ENCODE results near the gene CMIP. TPM values are rescaled to one million over a fixed set of nuclear protein-coding genes. Genes with fewer than 3 reads are reported as not detected.

CMIP gene
- total RNA-seq, 2 experiments from 2014 or later: 26.3 to 29.1 TPM

DNA sequence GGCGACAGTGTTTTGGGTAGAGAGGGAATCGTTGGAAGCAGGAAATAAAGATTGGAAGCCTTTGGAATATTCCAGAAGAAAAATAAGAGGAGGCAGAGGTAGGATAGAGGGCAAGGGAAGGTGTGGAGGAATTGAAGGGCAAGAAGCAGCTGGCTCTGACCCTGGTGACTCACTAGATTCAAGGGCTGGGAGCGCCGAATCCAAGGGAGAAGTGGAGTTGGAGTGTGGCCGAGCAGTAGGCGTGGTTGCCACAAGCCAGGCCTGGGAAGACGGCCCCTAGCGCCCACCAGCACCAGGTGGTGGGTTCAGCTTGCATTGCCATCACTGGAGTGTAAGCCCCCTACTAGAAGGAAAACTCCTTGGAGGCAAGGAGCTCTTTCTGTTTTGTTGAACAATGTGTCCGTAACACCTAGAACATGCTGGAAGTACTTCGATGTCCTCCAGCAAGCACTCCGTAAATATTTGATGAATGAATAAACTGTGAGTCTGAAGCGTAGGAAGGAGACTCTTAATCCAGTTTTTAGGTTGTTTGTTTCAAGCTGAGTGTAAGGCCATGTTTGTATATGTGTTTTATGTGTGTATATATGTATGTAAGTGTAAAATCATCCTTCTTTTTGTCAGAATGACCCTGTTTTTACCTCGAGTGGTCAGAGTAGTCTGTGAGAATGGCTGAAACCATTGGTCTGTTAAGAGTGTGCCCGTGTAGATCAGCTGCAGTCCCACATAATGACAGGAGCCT lies 139.5 kb downstream of the CMIP start:
- CTCF ChIA-PET: no interaction called here
- POLR2A ChIA-PET: no interaction called here

GRCh38 chr16:81585785-81586184 lies 141.2 kb downstream of the CMIP start:
- POLR2A ChIA-PET: no interaction called here
- CTCF ChIA-PET: no interaction called here

GRCh38 chr16:81586417-81586816 lies 141.8 kb downstream of the CMIP start:
- POLR2A ChIA-PET: no interaction called here
- CTCF ChIA-PET: no interaction called here

GRCh38 chr16:81586977-81587625 lies 142.5 kb downstream of the CMIP start:
- POLR2A ChIA-PET: no interaction called here
- CTCF ChIA-PET: no interaction called here

GRCh38 chr16:81587626-81588160 lies 143.1 kb downstream of the CMIP start:
- ChIA-PET CTCF (no interaction called here), POLR2A (no interaction called here)

GRCh38 chr16:81588326-81589081 lies 143.9 kb downstream of the CMIP start:
- ChIA-PET POLR2A (no interaction called here), CTCF (no interaction called here)

GRCh38 chr16:81589975-81590650 lies 145.5 kb downstream of the CMIP start:
- POLR2A ChIA-PET: no interaction called here
- CTCF ChIA-PET: no interaction called here

GRCh38 chr16:81590714-81591544 lies 146.3 kb downstream of the CMIP start:
- CTCF ChIA-PET: interaction anchor here (0.6 kb wide), 1 partner anchor 171 kb away, joined by 3 read pairs; no protein-coding TSS in a partner anchor
- POLR2A ChIA-PET: no interaction called here

DNA sequence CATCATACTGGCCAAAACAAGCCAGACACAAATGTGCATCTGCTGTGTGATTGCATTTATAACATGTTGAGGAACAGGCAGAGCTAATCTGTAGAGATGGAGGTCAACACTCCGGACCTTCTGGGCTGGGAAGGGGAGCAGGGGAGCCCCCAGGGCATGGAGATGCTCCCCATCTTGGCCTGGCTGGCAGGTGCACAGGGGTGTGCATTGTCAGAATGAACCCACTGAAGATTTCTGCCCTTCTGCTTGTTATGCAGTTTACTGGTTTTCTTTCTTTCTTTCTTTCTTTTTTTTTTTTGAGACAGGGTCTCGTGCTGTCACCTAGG lies 146.9 kb downstream of the CMIP start:
- ChIA-PET CTCF (interaction anchor here (0.6 kb wide), 1 partner anchor 170 kb away, joined by 3 read pairs; no protein-coding TSS in a partner anchor), POLR2A (no interaction called here)

DNA sequence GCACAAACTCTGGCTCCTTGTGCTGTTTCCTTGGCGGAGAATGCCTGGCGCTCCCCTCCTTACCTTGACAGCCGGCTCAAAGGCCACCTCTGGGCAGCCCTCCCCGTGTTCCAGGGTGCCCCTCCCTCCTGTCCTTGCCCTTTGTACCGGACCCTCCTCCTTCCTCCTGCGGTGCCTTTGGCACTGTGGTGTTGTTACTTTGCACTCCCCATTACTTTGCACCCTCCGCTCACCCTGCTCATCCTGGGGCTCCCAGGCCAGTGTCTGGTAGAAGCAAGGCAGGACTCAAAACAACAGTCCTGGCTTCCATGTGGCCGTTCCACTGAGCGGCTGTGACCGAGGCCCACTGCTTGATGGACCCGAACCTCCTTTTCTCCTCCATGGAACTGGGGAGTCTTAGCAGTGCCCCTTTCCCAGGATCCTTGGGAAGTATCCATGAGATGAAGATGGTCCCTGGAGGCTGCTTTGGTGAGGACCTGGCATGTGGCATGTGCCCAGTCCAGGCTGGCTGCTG lies 147.8 kb downstream of the CMIP start:
- CTCF ChIA-PET: no interaction called here
- POLR2A ChIA-PET: no interaction called here

DNA sequence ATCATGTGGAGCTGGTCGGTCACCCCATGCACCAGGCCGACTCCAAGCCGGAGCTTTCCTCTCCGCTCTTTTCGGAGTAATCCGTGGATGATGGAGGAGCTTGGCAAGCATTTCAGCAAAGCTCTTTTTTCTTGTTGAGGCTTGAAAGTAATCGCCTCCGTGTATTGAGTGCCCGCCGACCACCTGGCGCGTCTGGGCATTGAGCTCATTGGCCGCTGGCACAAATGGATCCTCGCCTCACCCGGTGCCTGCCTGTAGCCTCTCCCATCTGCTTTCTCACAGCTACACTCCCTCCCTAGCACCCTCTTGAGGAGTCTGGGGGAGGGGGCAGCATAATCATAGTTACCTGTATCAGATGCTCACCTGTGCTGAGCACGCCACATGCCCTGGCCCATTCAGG lies 148.9 kb downstream of the CMIP start:
- ChIA-PET CTCF (no interaction called here), POLR2A (interaction anchor here (0.7 kb wide), 1 partner anchor 22 kb away, joined by 6 read pairs; no protein-coding TSS in a partner anchor)

DNA sequence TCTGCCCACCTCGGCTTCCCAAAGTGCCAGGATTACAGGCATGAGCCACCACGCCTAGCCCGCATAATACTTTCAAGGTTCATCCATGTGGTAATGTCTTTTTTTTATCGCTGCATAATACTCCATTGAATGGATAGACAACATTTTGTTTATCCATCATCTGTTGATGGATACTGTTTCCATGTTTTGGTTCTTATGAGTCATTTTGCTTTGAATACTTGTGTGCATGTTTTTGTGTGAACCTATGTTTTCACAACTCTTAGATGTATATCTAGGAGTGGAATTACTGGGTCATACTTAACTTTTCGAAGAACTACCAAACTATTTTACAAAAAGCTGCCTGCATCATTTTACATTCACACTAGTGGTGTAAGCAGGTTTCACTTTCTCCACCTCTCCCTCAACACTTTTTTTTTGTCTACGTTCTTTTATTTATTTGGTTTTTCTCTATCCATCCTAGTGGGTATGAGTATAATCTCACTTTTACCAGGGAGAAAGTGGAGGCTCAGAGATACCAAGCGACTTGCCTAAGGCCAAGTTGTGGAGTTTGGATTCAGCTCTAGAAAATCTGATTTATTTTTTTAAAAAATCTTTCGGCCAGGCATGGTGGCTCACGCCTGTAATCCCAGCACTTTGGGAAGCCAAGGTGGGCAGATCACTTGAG lies 151.2 kb downstream of the CMIP start:
- ChIA-PET CTCF (interaction anchor here (2.2 kb wide), 1 partner anchor 21 kb away, joined by 8 read pairs; no protein-coding TSS in a partner anchor), POLR2A (interaction anchor here (0.8 kb wide), 1 partner anchor 21 kb away, joined by 4 read pairs; no protein-coding TSS in a partner anchor)

GRCh38 chr16:81597079-81597658 lies 152.6 kb downstream of the CMIP start:
- ChIA-PET POLR2A (no interaction called here), CTCF (interaction anchor here (0.7 to 2.2 kb wide), 3 partner anchors 19 to 1122 kb away, joined by 4 to 8 read pairs (median 4); no protein-coding TSS in a partner anchor)

- CTCF ChIA-PET: interaction anchor here (0.6 to 1.5 kb wide), 2 partner anchors 29 to 77 kb away, joined by 4 read pairs; no protein-coding TSS in a partner anchor
- POLR2A ChIA-PET: no interaction called here
Measured at GRCh38 chr16:81598083-81598482, 153.5 kb downstream of the CMIP start.

GRCh38 chr16:81599034-81599744 lies 154.6 kb downstream of the CMIP start:
- ChIA-PET POLR2A (no interaction called here), CTCF (interaction anchor here (0.7 kb wide), 1 partner anchor 486 kb away, joined by 3 read pairs; no protein-coding TSS in a partner anchor)

DNA sequence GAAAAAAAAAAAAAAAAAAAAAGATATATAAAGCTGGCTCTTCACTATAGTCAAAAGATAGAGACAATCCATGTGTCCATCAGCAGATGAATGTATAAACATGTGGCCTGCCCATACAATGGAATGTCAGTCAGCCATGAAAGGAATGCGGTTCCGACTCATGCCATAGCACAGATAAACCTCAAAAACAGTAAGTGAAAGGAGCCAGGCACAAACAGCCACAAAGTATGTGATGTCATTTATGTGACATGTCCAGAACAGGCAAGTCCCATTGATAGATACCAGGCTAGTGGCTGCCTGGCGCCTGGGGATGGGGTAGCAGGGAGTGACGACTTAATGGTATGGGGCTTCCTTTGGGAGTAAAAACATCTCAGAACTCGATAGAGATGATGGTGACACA lies 155.7 kb downstream of the CMIP start:
- ChIA-PET POLR2A (interaction anchor here (0.6 kb wide), 1 partner anchor 33 kb away, joined by 8 read pairs; no protein-coding TSS in a partner anchor), CTCF (no interaction called here)

DNA sequence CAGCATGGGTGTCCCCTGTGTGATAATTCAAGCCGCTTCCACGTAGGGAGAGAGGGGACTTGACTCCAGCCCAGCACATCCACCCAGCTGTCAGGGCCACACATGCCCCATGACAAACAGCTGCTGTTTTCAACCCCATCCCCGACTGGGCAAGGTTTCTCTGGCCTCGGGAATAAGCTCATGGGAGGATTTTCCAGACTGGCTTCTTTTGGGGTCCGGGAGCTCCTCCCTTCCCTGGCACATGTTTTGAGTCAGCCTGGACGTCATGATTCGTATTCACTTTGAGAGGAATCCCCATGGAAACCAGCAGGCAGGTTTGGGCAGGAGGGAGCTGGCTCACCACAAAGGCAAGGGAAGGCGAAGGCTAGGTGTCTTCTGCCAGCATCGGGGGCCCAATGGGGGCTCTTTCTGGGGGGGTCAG lies 156.4 kb downstream of the CMIP start:
- ChIA-PET POLR2A (no interaction called here), CTCF (no interaction called here)
